ENCODE results near the gene MBTPS1. TPM values are rescaled to one million over a fixed set of nuclear protein-coding genes. Genes with fewer than 3 reads are reported as not detected.

The MBTPS1 gene
- total and polyA plus RNA-seq, 8 donors: 21.4 to 112 (median 56.1) TPM

DNA sequence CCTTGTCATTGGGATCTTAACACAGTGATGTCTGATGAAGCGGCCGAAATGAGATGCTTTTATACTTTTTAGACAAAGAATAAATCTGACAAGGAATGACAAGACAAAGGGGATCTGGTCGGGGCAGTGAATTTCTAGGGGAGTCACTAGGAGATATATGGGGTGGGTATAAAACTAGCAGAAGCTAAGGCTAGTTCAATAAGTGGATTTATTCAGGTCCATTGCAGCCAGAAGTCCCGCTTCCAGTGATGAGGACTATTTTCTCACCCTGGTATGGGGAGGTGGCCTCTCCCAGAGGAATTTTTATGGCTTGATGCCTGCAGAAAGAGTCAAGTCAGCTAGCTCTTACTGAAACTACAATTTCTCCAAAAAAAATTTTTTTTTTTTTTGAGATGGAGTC lies 98.0 kb downstream of the MBTPS1 start:
- TF ChIP-seq POLR2A (IDR thresholded peaks at IDR 0.05) (no peak), POLR2AphosphoS5 (IDR thresholded peaks at IDR 0.05) (no peak), EP300 (IDR thresholded peaks at IDR 0.05) (no peak)
- TF ChIP-seq, protein P1, sequence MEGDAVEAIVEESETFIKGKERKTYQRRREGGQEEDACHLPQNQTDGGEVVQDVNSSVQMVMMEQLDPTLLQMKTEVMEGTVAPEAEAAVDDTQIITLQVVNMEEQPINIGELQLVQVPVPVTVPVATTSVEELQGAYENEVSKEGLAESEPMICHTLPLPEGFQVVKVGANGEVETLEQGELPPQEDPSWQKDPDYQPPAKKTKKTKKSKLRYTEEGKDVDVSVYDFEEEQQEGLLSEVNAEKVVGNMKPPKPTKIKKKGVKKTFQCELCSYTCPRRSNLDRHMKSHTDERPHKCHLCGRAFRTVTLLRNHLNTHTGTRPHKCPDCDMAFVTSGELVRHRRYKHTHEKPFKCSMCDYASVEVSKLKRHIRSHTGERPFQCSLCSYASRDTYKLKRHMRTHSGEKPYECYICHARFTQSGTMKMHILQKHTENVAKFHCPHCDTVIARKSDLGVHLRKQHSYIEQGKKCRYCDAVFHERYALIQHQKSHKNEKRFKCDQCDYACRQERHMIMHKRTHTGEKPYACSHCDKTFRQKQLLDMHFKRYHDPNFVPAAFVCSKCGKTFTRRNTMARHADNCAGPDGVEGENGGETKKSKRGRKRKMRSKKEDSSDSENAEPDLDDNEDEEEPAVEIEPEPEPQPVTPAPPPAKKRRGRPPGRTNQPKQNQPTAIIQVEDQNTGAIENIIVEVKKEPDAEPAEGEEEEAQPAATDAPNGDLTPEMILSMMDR (IDR thresholded peaks at IDR 0.05): no peak

DNA sequence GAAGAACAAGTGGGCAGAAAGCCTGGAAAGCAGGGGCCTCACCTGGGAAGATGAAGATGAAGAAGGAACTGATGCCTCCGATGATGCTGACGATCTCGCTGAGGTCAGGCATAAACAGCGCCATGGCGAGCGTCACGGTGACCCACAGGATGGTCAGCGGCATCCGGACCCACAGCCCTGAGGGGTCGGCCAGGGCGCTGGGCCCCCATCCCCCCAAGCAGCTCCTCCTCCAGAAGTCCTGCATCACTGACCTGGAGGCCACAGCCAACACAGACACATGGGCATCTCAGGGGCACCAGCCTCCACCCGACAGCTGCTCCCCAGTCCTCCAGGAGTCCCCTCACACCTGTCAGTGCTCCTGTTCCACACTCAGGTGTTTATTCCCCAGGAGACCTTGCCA lies 100.3 kb downstream of the MBTPS1 start:
- 91 to 96% (median 94%) methylated on average over 11 to 12 of the region's 12 CpGs for WGBS, 5 donors

More for the DNA sequence above, 98.0 kb downstream of the MBTPS1 start:
- DNase-seq: no peak
- H3K27me3 ChIP-seq: peaks cover 0 to 28% (median 0%) of the 10 kb centered on the region in 3 donors
- intact Hi-C loops (cut with DNase I; ENCODE audit: low total_unique reads): no loop called here
- H3K4me1 ChIP-seq: peaks cover 0 to 6% (median 0%) of the 10 kb centered on the region in 4 donors
- 88 to 95% (median 92%) methylated on average over 4 of the region's 4 CpGs for WGBS, 5 donors
- peaks cover 7 to 30% (median 23%) of the 10 kb centered on the region in 4 donors for H3K9me3 ChIP-seq
- H3K4me3 ChIP-seq: no peak overlapping the region
- no peak overlapping the region for H3K27ac ChIP-seq
- H3K36me3 ChIP-seq: no peaks in the 10 kb centered on the region

DNA sequence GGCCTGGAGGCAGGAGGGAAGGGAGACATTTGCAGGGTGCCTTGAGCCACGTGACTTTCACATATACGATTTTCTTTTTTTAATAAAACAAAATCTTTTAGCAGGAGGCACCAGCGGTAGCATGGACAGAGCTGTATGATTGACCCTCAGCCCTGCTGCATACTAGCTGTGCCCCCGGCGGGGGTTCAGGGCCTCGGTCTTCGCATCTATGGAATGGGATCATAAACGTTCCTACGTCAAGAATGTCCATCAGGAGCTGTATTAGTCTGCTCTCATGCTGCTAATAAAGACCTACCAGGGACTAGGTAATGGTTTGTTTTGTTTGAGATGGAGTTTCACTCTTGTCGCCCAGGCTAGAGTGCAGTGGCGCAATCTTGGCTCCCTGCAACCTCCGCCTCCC lies 101.3 kb downstream of the MBTPS1 start:
- no peak for DNase-seq
- peaks cover 0 to 24% (median 0%) of the 10 kb centered on the region in 3 donors for H3K27me3 ChIP-seq
- no peaks in the 10 kb centered on the region for H3K36me3 ChIP-seq
- TF ChIP-seq POLR2AphosphoS5 (IDR thresholded peaks at IDR 0.05): no peak
- TF ChIP-seq POLR2A (IDR thresholded peaks at IDR 0.05): no peak
- TF ChIP-seq EP300 (IDR thresholded peaks at IDR 0.05): no peak
- TF ChIP-seq, protein P1 (IDR thresholded peaks at IDR 0.05): no peak
- H3K27ac ChIP-seq: no peak overlapping the region
- H3K9me3 ChIP-seq: peaks cover 0 to 11% (median 6%) of the 10 kb centered on the region in 4 donors
- no peak overlapping the region for H3K4me3 ChIP-seq
- WGBS, 5 donors: 81 to 87% (median 86%) methylated on average over 12 of the region's 12 CpGs
- peaks cover 0 to 8% (median 0%) of the 10 kb centered on the region in 4 donors for H3K4me1 ChIP-seq
- intact Hi-C loops (cut with DNase I; ENCODE audit: low total_unique reads): no loop called here

More for the DNA sequence above, 100.3 kb downstream of the MBTPS1 start:
- no peak for DNase-seq
- Histone ChIP-seq H3K4me1 (peaks cover 0 to 8% (median 0%) of the 10 kb centered on the region in 4 donors), H3K36me3 (no peaks in the 10 kb centered on the region), H3K27ac (no peak overlapping the region), H3K27me3 (peaks cover 0 to 24% (median 0%) of the 10 kb centered on the region in 3 donors), H3K9me3 (peaks cover 4 to 22% (median 16%) of the 10 kb centered on the region in 4 donors), H3K4me3 (no peak overlapping the region)
- TF ChIP-seq POLR2A (IDR thresholded peaks at IDR 0.05): no peak
- TF ChIP-seq, protein P1 (IDR thresholded peaks at IDR 0.05): no peak
- no peak for TF ChIP-seq EP300 (IDR thresholded peaks at IDR 0.05)
- no peak for TF ChIP-seq POLR2AphosphoS5 (IDR thresholded peaks at IDR 0.05)
- intact Hi-C loops (cut with DNase I; ENCODE audit: low total_unique reads): no loop called here

DNA sequence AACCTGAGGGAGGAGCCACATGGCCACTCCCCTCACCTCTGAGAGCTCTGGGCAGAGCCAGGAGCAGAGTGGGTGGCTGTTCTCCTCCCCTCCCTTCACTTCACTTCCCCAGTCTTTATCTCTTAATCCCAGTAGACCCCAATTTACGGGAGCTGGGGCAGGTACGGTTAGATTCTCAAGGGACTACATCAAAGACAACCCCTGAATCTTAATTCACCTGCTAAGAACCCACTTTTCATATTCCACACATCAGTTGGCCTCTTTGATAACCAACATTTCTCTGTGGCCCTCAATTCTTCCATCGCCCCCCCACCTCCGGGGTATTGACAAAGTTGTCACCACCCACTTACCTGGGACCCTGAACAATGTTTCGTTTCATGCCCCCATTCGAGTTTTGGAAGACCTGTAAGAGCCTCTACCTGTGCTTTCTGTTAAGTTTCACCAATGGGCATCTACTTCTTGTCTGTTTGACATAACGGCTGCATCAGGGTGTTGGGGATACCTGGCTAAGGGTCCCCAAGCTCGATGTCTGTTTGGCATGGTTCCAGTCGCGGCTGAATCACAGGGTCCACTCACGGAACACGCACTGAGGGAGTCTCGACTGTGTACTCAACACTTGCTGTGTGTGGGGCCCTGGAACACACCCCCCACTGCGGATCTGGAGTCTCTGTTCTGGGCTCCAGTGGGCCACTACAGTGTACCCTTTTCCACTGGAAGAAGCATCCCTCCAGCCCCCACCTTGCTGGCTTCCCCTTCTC lies 102.0 kb downstream of the MBTPS1 start:
- Histone ChIP-seq H3K36me3 (no peaks in the 10 kb centered on the region), H3K9me3 (peaks cover 0 to 11% (median 4%) of the 10 kb centered on the region in 4 donors), H3K27me3 (peaks cover 0 to 24% (median 0%) of the 10 kb centered on the region in 3 donors), H3K27ac (no peak overlapping the region), H3K4me1 (peaks cover 0 to 8% (median 0%) of the 10 kb centered on the region in 4 donors), H3K4me3 (no peak overlapping the region)
- DNase-seq: no peak
- intact Hi-C loops (cut with DNase I; ENCODE audit: low total_unique reads): no loop called here
- WGBS, 5 donors: 68 to 73% (median 71%) methylated on average over 14 of the region's 14 CpGs
- TF ChIP-seq POLR2A (IDR thresholded peaks at IDR 0.05) (no peak), POLR2AphosphoS5 (IDR thresholded peaks at IDR 0.05) (no peak), EP300 (IDR thresholded peaks at IDR 0.05) (no peak)
- TF ChIP-seq, protein P1 (IDR thresholded peaks at IDR 0.05): no peak

All from stomach (tissue), 9 donors.